ENCODE data around the gene CDCA3.

CDCA3 gene

DNA sequence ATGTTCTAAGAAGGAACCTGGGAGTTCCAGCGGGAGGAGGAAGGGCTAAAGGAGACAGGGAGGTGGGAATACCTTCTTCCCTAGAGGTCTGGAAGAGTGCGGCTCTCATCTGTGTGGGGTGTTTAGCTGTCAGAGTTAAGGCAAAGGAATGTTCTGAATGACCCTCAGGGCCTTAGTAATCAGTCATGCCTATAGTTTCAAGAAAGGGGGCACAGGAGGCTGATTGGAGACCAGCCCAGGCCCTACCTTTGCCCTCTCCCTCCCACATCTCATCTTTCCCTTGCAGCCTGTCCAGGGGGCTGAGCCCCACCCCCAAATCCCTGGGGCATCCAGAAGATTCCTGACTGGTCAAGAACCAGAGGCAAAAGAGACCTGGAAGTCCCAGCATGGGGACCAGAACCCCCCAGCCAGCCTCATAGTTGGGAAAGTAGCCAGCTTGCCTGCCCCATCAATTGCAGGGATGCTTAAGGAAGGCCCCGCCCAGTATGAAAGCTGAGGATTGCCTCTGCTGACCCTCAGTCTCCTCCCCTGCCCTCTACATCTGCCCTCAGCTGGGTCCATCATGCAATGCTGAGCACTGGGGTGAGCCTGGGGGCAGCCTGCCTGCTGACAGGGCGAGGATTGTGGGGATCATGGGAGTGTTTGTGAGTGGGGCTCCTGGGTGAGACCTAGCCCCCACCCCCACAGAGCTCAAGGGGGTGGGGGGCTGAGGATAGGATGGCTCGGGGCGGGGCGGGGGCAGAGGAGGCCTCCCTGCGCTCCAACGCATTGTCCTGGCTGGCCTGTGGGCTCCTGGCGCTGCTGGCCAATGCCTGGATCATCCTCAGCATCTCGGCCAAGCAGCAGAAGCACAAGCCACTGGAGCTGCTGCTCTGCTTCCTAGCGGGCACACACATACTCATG, 27.7 kb downstream of the CDCA3 start:
- Mint-ChIP-seq H3K4me1 (ENCODE audit: low read depth in 2 of 2) (peaks cover 16 to 25% of the 10 kb centered on the region in 2 donors), H3K27me3 (peaks cover 73 to 84% of the 10 kb centered on the region in 2 donors), H3K4me3 (no peak overlapping the region), H3K9me3 (no peaks in the 10 kb centered on the region), H3K27ac (peak overlapping the region in 1 of 2 donors; percentile 7), H3K36me3 (ENCODE audit: insufficient read depth) (no peaks in the 10 kb centered on the region)
- no peak for DNase-seq
- no peak for ATAC-seq (replicated peaks)

DNA sequence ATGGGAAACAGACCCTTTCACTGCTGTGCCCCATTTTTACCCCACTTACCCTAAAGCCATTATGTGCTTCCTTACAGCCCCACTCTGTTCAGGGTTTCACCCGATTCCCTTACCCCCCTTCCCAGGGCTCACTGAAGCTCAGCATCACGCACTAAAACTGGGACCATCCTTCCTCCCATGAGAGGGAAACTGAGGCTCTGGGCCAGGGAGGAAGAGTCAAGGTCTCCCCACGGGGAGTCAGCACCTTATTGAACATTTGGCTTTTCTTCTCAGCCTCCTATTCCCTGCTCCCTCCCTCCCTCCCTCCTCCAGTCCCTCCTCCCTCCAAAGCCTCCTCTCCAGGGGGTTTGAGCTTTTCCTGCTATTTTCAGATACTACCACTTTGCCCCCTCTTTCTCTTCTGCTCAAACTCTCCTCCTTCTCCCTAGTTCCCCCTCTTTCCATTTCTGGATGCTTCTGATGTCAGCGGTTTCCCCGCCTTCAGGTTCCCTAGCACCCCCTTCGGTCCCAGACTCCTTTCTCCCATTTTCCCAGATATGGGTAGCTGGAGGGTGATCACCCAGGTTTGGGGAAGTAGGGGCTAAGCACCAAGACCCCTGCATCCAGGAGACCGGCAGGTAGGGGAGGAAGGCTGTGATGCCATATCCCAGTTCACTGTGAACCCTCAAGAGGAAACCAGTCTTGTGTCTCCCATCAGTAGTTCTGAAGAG, 28.5 kb downstream of the CDCA3 start:
- Mint-ChIP-seq H3K9me3 (no peaks in the 10 kb centered on the region), H3K36me3 (ENCODE audit: insufficient read depth) (no peaks in the 10 kb centered on the region), H3K4me1 (ENCODE audit: low read depth in 2 of 2) (peaks cover 13 to 21% of the 10 kb centered on the region in 2 donors), H3K4me3 (peak overlapping the region; percentile 51 to 58), H3K27ac (peak overlapping the region in 1 of 2 donors; percentile 7), H3K27me3 (peaks cover 67 to 75% of the 10 kb centered on the region in 2 donors)
- no peak for DNase-seq
- ATAC-seq (replicated peaks), result no peak

DNA sequence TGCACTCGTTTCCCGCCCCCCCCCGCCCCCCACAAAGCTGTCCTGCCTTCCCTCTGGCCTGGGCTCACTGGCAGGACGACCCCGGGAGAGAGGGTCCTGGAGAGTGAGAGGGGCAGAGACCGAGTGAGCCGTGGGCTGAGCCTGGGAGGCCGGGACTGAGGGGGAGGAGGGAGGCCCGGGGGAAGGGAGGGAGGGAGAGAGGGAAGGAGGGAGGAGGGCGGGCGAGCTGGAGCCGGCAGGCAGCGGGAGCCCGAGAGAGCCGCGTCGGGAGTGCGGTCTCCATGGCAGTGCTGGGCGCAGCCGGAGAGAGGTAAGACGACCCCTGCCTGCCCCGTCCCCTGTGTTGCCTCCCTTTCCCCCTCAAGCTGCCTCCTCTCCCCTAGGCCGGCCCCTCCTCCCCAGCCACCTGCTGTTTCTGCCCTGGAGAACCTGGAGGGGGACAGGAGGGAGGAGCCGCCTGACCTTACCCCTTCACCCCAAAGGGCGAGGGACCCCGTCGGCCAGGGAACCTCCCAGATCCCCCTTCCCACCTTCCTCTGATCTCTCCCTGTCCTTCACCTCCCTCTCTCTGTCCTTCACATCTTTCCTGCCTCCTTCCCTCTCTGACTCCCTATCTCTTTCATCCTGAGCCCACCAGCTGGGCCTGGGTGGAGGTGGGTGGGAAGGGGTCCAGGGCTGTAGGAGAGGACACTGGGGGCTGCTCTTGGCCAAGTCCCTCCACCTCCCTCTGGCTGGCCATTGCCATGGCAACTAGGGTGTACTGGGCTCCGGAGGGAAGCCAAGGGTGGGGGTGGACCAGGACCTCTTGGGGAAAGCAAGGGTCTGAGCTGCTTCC, 29.3 kb downstream of the CDCA3 start, which contains the start of gene GPR162:
TSS of gene GPR162 (plus strand) at position 231 of the 835 bp plus-strand sequence. CDS start 2,078 bp downstream, outside the sequence.
- peaks cover 8 to 16% of the 10 kb centered on the region in 2 donors for H3K4me1 Mint-ChIP-seq (ENCODE audit: low read depth in 2 of 2)
- peak within 1 kb of the TSS; percentile 53 to 58 for H3K4me3 Mint-ChIP-seq
- peaks cover 59 to 67% of the 10 kb centered on the region in 2 donors for H3K27me3 Mint-ChIP-seq
- no peaks in the 10 kb centered on the region for H3K36me3 Mint-ChIP-seq (ENCODE audit: insufficient read depth)
- no peaks in the 10 kb centered on the region for H3K9me3 Mint-ChIP-seq
- no peak for DNase-seq
- no peak within 1 kb of the TSS for H3K27ac Mint-ChIP-seq
- ATAC-seq (replicated peaks), result no peak

DNA sequence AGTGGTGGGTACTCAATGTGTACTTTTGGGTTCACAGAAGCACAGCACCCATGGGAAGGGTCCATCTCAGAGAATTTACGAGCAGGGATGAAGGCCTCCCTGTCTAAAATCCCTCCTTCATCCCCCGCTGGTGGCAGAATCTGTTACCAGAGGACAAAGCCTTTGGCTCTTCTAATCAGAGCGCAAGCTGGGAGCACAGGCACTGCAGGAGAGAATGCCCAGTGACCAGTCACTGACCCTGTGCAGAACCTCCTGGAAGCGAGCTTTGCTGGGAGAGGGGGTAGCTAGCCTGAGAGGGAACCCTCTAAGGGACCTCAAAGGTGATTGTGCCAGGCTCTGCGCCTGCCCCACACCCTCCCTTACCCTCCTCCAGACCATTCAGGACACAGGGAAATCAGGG, 30.9 kb downstream of the CDCA3 start:
- H3K36me3 Mint-ChIP-seq (ENCODE audit: insufficient read depth), result no peaks in the 10 kb centered on the region

DNA sequence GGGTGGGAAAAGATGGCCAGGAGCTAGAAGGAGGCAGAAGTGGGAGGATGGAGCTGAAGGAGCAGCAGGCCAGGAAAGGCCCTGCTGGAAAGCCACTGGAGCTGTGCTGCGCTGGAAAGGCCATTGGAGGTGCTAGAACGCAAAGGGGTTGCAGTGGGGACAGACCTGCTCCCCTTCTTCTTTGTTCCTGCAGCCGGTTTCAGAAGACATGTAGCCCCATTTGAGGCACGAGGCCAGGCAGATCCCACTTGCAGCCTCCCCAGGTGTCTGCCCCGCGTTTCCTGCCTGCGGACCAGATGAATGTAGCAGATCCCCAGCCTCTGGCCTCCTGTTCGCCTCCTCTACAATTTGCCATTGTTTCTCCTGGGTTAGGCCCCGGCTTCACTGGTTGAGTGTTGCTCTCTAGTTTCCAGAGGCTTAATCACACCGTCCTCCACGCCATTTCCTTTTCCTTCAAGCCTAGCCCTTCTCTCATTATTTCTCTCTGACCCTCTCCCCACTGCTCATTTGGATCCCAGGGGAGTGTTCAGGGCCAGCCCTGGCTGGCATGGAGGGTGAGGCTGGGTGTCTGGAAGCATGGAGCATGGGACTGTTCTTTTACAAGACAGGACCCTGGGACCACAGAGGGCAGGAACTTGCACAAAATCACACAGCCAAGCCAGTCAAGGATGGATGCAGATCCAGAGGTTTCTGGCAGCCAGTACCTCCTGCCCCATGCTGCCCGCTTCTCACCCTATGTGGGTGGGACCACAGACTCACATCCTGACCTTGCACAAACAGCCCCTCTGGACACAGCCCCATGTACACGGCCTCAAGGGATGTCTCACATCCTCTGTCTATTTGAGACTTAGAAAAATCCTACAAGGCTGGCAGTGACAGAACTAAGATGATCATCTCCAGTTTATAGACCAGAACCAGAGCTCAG, 31.7 kb downstream of the CDCA3 start:
- no peak for ATAC-seq (replicated peaks)
- Mint-ChIP-seq H3K27me3 (peaks cover 41 to 56% of the 10 kb centered on the region in 2 donors), H3K4me3 (no peak overlapping the region), H3K36me3 (ENCODE audit: insufficient read depth) (no peaks in the 10 kb centered on the region), H3K9me3 (no peaks in the 10 kb centered on the region), H3K4me1 (ENCODE audit: low read depth in 2 of 2) (peaks cover 4 to 11% of the 10 kb centered on the region in 2 donors), H3K27ac (no peak overlapping the region)
- DNase-seq, result no peak

More for the DNA sequence above, 30.9 kb downstream of the CDCA3 start:
- Mint-ChIP-seq H3K9me3 (no peaks in the 10 kb centered on the region), H3K4me3 (no peak overlapping the region), H3K27me3 (peaks cover 43 to 56% of the 10 kb centered on the region in 2 donors), H3K27ac (no peak overlapping the region), H3K4me1 (ENCODE audit: low read depth in 2 of 2) (peaks cover 5 to 11% of the 10 kb centered on the region in 2 donors)
- DNase-seq (no peak), ATAC-seq (replicated peaks) (no peak)

DNA sequence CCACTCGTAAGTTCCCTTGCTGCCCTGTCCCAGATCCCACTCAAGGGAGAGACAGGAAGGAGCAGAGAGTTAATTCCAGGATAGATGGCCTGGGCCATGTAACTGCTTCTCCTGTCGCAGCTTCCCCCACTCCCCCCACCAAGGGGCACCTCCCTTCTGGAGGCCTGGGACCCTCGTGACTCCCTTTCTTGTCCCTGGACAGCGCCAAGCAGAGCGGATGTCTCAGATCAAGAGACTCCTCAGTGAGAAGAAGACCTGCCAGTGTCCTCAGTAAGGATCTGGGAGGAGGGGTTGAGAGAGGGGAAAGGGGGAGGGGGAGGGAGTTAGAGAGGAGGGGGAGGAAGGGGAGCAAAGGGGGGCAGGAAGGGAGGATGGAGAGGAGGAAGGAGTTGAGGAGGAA, 32.4 kb downstream of the CDCA3 start:
- no peak for ATAC-seq (replicated peaks)
- no peak overlapping the region for H3K27ac Mint-ChIP-seq
- DNase-seq, result no peak
- H3K36me3 Mint-ChIP-seq (ENCODE audit: insufficient read depth), result no peaks in the 10 kb centered on the region
- peaks cover 4 to 11% of the 10 kb centered on the region in 2 donors for H3K4me1 Mint-ChIP-seq (ENCODE audit: low read depth in 2 of 2)
- no peaks in the 10 kb centered on the region for H3K9me3 Mint-ChIP-seq
- peaks cover 42 to 55% of the 10 kb centered on the region in 2 donors for H3K27me3 Mint-ChIP-seq
- no peak overlapping the region for H3K4me3 Mint-ChIP-seq

DNA sequence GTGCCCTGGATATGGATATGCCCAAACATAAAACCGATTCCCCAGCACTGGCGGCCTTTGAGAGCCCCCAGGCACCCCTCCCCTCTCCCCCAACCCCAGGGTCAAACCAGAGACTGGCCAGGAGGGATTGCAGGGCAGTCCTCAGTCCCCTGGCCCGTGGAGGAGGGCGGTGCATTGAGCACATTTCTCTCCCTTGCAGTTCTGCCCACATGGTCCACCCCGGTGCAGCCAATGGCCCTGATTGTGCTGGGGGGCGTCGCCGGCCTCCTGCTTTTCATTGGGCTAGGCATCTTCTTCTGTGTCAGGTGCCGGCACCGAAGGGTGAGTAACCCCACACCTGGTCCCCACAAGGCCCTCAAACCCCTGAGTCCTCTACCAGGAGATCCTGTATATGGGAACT, 32.9 kb downstream of the CDCA3 start:
- ATAC-seq (replicated peaks) (no peak), DNase-seq (no peak)
- Mint-ChIP-seq H3K27me3 (peaks cover 38 to 51% of the 10 kb centered on the region in 2 donors), H3K4me1 (ENCODE audit: low read depth in 2 of 2) (peaks cover 4 to 11% of the 10 kb centered on the region in 2 donors), H3K36me3 (ENCODE audit: insufficient read depth) (no peaks in the 10 kb centered on the region), H3K9me3 (no peaks in the 10 kb centered on the region), H3K27ac (no peak overlapping the region), H3K4me3 (no peak overlapping the region)

DNA sequence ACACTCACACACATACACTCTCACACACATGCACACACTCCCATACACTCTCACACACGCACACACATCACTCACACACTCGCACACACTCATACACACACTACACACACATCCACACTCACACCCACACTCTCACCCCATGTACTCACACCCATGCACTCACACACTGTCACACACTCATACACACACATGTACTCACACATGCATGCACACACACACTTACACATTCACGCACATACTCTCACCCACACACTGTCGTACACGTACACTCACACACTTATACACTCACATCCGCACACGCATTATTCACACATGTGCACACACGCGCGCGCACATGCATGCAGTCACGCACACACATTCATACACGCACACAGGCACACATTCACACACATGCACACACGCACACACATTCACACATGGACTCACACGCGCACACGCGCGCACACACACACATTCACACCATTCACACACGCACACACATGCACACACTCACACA, 33.4 kb downstream of the CDCA3 start:
- Mint-ChIP-seq H3K4me3 (no peak overlapping the region), H3K36me3 (ENCODE audit: insufficient read depth) (no peaks in the 10 kb centered on the region), H3K27me3 (peaks cover 33 to 46% of the 10 kb centered on the region in 2 donors), H3K4me1 (ENCODE audit: low read depth in 2 of 2) (peaks cover 4 to 11% of the 10 kb centered on the region in 2 donors), H3K27ac (no peak overlapping the region), H3K9me3 (no peaks in the 10 kb centered on the region)
- ATAC-seq (replicated peaks) (no peak), DNase-seq (no peak)

DNA sequence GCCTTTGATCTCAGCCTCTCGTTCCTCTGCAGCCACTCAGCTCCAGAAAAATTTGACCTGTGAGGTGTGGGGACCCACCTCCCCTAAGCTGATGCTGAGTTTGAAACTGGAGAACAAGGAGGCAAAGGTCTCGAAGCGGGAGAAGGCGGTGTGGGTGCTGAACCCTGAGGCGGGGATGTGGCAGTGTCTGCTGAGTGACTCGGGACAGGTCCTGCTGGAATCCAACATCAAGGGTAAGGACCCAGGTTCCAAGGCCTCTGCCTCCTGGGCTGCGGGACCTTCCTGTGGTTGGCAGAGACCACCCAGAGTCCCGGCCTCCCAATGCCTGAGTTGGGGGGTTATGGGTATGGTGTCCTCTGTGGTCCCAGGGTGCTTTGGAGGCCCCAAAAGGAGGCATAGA, 34.0 kb downstream of the CDCA3 start:
- H3K27me3 Mint-ChIP-seq, result peaks cover 27 to 40% of the 10 kb centered on the region in 2 donors
- no peak overlapping the region for H3K4me3 Mint-ChIP-seq
- peak overlapping the region in 1 of 2 donors; percentile 39 for H3K27ac Mint-ChIP-seq
- H3K9me3 Mint-ChIP-seq, result no peaks in the 10 kb centered on the region
- H3K36me3 Mint-ChIP-seq (ENCODE audit: insufficient read depth), result no peaks in the 10 kb centered on the region
- DNase-seq, result no peak
- no peak for ATAC-seq (replicated peaks)
- H3K4me1 Mint-ChIP-seq (ENCODE audit: low read depth in 2 of 2), result peaks cover 3 to 10% of the 10 kb centered on the region in 2 donors

DNA sequence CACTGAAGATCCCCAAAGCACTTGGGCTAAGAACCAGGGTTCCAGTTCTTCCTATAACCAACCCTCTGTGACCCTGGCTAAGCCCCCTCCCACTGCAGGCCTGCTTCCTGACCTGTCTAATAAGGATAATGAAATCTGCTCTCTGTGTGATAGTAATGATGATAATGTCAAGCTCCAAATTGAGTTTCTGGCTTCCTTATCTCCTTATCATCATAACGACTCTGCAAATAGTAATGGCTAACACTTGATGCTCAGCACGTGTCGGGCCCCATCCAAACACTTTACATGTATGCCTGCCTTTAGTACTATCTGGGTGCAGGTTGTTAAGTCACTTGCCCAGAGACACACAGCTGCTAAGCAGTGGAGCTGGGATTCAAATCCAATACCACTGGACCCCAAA, 34.5 kb downstream of the CDCA3 start:
- Mint-ChIP-seq H3K36me3 (ENCODE audit: insufficient read depth) (no peaks in the 10 kb centered on the region), H3K27ac (peak overlapping the region in 1 of 2 donors; percentile 39), H3K4me3 (no peak overlapping the region), H3K27me3 (peaks cover 23 to 35% of the 10 kb centered on the region in 2 donors), H3K4me1 (ENCODE audit: low read depth in 2 of 2) (peaks cover 0 to 7% of the 10 kb centered on the region in 2 donors), H3K9me3 (no peaks in the 10 kb centered on the region)
- ATAC-seq (replicated peaks), result no peak
- DNase-seq, result no peak

DNA sequence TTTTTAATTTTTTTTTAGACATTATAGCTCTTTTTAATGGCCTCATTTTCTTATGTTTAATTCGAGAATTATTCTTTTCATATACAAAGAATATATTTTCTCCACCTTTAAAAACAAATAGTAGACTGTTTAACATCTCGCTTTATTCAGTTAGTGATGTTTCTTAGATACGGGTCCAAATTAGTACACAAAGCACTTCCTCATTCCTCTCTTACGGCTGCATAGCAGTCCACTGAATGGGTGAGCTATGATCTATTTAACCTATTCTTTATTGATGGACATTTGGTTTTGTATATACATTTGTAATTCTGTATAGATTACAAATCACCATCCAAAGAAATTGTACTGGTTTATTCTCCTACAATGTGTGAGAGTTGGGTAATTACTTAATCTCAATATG, 37.7 kb downstream of the CDCA3 start:
- no peak for ATAC-seq (replicated peaks)
- no peak for DNase-seq
- Mint-ChIP-seq H3K27ac (no peak overlapping the region), H3K9me3 (no peaks in the 10 kb centered on the region), H3K4me1 (ENCODE audit: low read depth in 2 of 2) (no peaks in the 10 kb centered on the region), H3K27me3 (peaks cover 13 to 19% of the 10 kb centered on the region in 2 donors), H3K4me3 (no peak overlapping the region), H3K36me3 (ENCODE audit: insufficient read depth) (peaks cover 4% of the 10 kb centered on the region)

DNA sequence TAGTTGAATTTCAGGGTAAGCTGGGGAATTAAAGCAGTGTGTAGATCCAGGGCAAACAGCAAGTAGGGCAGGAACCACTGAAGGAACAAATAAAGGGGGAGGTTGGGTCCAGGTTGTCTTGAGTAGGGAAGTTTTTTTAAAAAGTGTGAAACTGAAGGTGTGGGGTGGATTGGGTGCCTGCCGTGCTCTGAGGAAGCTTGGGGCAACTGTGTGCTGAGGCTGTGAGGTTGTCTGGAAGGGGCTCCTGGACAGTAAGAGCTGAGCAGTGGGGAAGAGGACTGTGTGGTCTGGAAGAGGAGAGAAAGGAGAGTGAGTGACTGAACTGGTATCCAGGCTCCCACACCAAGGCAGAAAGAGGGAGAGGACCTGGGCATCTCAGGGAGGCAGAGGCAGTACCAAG, 40.3 kb downstream of the CDCA3 start:
- Mint-ChIP-seq H3K27ac (no peak overlapping the region), H3K4me1 (ENCODE audit: low read depth in 2 of 2) (no peaks in the 10 kb centered on the region), H3K27me3 (peaks cover 13 to 19% of the 10 kb centered on the region in 2 donors), H3K9me3 (no peaks in the 10 kb centered on the region), H3K36me3 (ENCODE audit: insufficient read depth) (peaks cover 9% of the 10 kb centered on the region), H3K4me3 (no peak overlapping the region)
- no peak for DNase-seq
- no peak for ATAC-seq (replicated peaks)
